GM19351 (cell line): Measurements from ENCODE around the gene EHBP1L1.

Experiments
- ATAC-seq: cut with Tn5 transposase; IDR thresholded peaks from one replicate; pipeline ENCODE4 v1.9.1; 2021; ENCODE audit warnings: mild to moderate bottlenecking, moderate library complexity; ENCODE audit not compliant: unreplicated experiment

Gene EHBP1L1

DNA sequence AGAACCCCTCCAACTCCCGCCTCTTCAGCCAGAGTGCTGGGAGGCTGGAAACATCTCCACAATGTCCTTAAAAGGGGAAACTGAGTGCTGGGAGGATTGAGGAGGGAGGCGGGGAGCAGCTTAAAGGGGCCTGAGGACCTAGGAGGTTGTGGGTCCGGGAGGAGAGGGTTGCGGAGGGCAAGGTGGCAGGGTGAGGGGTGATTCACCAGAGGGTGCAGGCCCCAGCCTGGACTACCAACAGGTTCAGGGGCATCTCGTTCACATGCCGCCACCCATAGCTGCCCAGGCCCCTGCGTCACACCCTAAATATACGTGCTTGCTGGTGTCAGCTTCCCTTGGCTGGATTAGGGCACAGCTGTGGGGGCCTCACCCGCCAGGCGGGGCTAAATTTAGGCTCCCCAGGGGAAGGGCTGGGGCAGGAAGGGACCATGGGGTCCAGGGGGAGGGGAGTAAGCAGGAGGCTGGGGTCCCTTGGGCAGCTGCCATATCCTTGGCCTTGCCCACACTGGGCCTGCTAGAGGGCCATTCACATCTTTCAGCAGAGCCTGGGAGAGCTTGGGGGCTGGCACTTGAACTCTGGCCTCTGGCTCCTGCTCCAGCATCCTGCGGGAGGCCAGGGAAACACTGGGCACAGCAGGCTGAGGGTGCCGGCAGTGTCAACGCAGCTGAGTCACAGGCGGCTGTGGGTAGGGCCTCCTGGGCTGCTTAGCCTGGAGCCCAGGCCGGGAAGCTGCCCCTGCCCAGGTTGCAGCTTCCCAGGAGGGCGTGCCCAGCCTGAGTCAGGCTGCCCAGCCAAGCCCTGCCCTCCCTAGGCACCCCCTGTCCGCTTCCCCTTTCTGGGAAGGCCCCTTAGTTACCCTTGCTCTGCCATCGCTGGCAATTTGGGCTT, 1.3 kb downstream of the EHBP1L1 start:
- ATAC-seq = no peak

DNA sequence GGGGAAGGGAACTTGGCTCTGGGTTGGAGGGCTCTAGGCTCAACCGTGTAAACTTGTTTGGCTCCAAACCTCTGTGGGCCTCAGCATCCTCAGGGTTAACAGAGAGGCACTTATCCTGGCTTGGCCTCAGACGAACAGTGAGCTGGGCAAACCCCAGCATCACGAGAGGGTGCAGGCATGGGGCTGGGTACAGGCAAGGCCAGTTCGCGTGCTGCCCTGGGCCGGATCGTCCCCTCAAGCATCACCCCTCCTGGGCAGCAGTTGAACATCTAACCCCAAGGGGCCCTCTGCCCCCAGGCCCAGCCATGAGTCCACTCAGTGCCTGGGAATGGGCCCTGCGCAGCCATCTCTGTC, 1.9 kb downstream of the EHBP1L1 start:
- no peak for ATAC-seq

DNA sequence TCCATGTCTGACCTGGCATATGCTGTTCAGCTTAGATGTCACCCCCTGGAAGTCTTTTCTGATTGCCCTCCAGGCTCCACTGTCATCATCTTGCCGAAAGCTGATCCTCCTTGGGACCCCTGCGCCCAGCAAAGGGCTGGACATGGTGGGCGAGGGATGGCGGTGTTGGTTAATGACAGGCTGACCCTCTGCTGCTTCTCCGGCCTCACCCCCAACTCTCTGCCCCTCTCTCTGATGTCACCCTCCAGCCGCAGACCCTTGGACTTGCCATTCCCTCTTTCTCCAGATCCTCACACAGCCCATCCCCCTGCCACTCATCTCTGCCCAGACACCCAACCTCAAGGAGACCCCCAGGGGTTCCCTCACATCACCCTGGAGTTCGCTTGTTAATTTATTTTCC, 2.3 kb downstream of the EHBP1L1 start:
- no peak for ATAC-seq

DNA sequence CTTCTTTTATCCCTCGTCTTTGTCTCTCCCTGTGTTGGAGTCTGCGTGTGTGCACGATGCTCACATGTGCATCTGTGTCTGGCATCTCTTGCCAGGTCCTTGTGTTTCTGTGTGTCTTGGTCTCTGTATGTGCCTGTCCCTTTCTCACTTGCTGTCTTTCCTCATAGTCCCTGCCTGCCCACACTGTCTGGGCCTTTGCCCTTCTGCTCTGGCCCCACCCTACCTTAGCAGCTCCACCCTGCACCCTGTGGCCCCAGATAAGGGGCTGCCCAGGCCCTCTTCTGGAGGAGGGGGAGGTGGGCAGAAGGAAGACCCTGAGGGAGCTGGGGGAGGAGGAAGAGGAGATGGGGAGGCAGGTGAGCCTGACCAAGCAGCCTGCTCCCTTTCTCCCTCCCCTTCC, 2.8 kb downstream of the EHBP1L1 start:
- no peak for ATAC-seq

DNA sequence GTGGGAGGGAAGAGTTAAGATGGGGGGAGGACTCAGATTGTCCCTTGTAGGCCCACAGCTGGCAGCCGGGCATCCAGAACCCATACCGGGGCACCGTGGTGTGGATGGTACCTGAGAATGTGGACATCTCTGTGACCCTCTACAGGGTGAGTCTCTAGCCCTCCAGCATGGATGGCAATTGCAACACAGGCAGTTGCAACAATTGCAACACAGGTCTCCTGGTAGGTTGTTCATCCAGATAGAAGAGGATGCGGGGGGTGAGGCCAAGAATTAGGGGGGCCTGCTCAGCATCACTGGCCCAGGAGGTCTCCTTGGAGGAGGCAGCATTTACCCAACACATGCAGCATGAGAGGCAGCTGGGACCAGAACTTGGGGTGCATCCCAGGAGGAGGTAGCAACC, 3.4 kb downstream of the EHBP1L1 start:
- no peak for ATAC-seq

DNA sequence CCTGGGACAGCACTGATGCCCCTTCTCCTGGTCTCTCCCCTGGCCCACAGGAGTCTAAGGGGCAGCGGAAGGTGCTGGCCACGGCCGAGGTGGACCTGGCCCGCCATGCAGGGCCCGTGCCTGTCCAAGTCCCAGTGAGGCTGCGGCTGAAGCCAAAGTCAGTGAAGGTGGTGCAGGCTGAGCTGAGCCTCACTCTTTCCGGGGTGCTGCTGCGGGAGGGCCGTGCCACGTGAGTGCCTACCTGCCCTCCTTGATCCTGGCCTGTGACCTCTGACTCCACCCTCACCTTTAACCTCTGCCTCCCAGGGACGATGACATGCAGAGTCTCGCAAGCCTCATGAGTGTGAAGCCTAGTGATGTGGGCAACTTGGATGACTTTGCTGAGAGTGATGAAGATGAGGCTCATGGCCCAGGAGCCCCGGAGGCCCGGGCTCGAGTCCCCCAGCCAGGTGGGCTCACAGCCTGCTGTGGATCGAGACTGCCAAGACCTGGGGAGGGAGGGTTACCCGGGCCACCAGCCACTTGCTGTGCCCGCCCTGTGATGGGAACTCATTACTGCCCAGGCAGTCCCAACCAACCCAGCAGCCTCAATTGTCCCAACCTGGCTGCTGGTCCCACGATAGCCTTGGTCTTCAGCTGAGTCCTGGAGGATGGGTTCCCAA, 4.3 kb downstream of the EHBP1L1 start:
- ATAC-seq = no peak

DNA sequence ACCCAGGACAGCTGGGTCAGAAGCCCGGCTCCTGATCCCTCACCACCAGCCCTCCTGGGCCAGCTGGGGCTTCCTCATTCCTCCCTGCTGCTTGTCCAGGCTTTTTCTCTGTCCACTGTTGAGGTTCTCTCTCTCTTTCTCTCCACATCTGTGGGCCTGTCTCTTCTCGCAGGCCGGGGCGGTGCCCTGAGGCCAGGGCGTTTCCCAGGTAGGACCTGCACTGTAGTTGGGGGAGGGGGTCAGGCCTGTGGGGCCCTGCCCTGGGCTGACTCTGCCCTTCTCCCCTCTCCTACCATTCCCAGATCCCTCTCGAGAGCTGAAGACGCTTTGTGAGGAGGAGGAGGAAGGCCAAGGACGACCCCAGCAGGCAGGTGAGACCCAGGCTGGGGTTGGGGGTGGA, 4.9 kb downstream of the EHBP1L1 start:
- no peak for ATAC-seq

DNA sequence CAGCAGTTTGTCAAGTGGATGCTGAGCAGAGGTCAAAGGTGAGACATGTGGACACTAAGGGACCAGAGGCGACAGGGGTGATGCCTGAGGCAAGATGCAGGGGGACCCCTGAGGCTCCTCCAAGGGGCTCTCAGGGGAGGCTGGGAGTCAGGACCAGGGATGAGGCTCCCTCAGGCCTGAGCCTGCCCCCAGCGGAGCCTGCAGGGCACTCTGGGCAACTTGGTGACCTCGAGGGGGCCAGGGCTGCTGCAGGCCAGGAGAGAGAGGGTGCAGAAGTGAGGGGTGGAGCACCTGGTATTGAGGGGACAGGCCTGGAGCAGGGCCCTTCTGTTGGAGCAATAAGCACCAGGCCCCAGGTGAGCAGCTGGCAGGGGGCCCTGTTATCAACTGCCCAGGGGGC, 6.1 kb downstream of the EHBP1L1 start:
- no peak for ATAC-seq

DNA sequence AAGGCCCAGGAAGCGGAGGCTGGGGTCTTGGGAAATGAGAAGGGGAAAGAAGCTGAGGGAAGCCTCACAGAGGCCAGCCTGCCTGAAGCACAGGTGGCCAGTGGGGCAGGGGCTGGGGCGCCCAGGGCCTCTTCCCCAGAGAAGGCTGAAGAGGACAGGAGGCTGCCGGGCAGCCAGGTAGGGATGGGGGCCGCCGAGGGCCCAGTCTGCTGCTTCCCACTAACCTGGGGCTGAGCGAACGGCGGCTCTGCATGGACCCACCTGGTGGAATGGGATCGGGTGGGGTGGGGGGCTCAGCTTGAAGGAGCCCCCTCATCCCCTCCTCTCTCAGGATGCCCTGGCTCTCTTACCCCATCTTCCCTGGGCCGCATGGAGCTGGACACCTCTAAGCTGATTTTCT, 7.7 kb downstream of the EHBP1L1 start:
- no peak for ATAC-seq

DNA sequence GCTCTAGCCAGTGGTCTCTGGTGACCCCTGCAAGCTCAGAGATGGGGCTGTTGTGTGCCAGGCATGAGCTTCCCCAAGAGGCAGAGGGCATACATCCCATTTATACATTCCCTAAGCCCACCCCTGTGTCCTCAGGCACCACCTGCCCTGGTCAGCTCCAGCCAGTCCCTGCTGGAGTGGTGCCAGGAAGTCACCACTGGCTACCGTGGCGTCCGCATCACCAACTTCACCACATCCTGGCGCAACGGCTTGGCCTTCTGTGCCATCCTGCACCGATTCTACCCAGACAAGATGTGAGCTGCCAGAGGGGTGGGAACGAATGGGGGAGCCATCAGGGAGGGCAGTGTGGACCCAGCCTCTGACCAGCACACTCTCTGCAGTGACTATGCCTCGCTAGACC, 8.3 kb downstream of the EHBP1L1 start:
- ATAC-seq = no peak

DNA sequence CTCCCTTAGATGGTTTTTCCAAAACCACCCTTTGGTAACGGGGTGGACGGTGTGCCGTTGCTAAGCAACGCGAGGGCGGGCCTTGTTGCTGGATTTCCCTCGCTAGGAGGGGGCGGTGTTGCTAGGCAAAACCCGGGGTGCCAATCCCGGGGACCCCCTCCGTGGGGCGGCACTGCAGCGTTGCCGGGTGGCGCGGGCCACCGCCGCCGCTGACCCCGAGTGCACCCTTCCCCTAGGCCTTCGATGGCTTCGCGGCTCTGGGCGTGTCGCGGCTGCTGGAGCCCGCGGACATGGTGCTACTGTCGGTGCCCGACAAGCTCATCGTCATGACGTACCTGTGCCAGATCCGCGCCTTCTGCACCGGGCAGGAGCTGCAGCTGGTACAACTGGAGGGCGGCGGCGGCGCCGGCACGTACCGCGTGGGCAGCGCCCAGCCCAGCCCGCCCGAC, 8.9 kb downstream of the EHBP1L1 start:
- ATAC-seq = no peak

DNA sequence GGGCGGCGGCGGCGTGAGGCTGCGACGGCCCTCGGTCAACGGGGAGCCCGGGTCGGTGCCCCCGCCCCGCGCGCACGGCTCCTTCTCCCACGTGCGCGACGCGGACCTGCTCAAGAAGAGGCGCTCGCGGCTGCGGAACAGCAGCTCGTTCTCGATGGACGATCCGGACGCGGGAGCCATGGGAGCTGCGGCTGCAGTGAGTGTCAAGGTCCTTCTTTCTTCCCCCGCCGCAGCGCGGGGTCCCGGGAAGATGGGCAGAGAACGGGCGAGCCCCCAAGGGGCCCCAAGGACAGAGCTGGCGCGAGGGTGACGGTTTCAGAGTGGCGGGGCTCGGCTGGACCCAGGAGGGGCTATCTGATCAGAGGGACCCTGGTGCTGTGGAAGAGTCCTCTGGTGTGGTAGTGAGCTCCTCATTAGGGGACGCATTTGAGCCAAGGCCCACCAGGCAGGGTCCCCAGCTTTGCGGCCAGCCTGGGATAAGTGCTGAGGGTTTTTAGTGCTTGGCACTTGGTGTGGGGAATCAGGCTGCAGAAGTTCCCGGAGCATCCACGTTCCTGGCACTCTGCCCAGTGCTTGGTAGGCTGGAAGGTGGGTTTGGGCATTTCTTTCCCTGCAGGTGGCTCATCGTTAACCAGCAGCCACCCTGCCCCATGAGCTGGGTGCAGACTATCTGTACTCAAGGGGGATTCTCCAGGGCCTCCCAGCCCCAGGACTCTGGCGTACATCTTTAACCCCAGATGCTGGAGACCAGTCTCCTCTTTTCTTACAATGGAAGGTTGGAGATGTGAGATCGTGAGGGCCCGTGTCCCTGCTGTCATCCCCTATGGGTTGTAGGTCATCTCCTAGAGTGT, 9.8 kb downstream of the EHBP1L1 start:
- no peak for ATAC-seq

DNA sequence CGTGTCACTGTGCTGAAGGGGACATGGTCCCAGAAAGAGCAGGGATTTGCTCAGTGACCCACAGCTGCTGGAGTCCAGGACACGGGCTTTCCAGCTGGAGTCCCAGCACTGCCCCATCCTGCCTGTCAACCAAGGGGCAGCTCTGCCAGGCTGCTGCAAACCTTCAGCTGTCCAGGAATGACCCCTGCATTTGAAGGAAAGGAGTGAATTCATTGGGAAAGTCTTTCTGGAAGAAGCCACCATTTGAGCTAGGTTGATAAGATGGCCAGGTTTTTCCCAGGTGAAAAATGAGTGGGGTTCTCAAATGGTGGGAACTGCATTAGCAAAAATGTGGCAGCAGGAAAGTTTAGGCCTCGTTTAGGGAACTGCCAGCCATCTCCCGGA, 10.4 kb downstream of the EHBP1L1 start:
- no peak for ATAC-seq

DNA sequence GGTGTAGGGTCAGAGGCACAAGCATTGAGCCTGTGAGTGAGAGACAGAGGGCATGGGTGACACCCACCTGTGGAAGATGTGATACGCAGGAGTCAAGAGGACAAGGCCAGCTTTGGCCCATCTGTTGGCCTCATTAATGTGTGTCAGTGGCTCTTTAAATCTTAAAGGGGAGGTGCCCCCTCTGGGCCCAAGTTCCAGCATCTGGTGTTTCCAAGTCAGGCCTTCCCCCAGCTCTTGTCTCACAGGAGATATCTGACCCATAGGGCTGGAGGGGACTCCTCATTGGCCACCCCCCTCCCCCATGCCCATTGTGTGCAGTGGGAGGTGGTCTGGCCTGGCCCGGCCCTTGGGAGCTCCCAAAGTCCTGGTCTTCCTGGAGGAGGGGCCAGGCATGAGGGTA, 10.8 kb downstream of the EHBP1L1 start:
- no peak for ATAC-seq

DNA sequence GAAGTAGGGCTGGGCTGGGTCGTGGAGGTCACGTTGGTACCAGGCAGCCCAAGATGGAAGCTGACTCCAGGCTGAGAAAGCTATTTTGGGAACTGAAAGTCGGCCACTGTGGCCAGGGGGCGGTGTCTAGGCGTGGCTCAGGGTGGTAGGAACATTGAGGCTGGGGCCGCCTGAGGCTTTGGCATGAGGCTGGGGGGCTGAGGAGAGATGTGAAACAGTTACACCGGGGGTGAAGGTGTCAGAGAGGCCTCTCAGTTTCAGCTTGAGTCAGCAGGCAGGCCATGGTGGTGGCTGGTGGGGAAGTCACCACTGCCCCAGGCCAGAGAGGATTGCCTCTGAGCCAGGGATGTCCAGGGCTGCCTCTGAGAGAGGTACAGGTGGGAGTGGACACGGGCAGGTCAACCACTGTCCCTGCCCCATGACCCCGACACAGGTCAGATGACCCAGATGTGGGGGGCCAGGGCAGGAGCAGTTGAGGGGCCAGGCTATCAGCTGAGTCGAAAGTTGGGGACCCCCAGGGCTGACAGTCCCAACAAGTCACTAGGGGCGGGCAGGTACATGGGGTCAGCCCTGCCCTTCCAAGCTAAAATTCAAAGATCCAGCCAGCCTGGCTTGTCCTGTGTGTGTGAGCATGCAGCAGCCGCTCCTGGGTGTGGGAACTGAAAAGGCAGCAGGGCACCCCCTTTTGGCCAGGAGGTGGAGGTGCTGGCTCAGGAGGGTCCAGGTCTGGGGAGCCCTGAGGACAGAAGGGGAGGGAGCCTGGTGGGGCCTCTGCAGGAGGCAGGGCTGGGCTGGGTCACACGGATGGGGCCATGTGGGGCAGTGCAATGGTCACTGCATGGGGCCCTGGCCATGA, 12.6 kb downstream of the EHBP1L1 start:
- ATAC-seq = peak; percentile 81

DNA sequence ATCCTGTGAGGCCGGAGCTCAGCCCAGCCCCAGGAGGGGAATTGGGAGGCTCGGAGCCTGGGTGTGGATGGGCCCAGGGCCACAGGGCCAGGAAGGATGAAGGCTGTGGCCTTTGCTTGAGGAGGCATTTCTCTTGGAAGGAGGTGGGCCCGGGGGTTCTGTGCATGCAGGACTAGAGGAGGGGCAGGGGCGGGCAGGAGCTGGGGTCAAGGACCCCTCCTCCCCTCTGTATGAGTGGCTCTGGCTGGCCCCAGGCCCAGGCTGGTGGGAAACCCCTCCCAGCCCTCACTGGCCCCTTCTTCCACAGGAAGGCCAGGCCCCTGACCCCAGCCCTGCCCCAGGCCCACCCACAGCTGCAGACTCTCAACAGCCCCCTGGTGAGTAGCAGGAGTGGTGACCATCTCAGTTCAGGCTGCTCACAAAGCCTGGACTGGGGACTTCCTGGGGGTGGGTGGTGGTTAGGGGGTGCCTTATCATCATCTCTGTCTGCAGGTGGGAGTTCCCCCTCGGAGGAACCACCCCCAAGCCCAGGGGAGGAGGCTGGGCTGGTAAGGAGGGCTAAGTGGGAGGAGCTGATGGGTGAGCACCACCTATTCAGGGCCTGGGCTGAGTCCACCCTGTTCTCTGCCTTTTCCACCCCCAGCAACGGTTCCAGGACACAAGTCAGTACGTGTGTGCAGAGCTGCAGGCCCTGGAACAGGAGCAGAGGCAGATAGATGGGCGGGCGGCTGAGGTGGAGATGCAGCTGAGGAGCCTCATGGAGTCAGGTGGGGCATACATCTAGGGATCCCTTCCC, 13.8 kb downstream of the EHBP1L1 start:
- no peak for ATAC-seq

DNA sequence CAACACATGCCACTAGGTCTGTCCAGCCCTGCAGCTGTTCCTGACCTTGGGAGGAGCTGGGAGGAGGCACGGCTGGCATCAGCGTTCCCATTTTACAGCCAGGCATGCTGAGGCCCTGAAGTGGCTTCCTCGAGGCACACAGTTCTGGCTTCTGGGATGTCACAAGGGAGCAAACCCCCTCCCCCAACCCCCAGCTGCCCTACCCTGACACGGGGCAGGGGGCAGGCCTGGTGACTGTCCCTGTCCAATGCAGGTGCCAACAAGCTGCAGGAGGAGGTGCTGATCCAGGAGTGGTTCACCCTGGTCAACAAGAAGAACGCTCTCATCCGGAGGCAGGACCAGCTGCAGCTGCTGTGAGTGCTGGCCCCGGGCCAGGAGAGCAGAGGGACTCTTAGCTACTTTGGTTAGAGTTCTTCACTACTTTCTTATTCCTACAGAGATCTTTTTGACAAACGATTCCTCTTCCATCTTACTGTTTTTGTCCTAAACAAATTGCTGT, 14.4 kb downstream of the EHBP1L1 start:
- ATAC-seq = no peak

DNA sequence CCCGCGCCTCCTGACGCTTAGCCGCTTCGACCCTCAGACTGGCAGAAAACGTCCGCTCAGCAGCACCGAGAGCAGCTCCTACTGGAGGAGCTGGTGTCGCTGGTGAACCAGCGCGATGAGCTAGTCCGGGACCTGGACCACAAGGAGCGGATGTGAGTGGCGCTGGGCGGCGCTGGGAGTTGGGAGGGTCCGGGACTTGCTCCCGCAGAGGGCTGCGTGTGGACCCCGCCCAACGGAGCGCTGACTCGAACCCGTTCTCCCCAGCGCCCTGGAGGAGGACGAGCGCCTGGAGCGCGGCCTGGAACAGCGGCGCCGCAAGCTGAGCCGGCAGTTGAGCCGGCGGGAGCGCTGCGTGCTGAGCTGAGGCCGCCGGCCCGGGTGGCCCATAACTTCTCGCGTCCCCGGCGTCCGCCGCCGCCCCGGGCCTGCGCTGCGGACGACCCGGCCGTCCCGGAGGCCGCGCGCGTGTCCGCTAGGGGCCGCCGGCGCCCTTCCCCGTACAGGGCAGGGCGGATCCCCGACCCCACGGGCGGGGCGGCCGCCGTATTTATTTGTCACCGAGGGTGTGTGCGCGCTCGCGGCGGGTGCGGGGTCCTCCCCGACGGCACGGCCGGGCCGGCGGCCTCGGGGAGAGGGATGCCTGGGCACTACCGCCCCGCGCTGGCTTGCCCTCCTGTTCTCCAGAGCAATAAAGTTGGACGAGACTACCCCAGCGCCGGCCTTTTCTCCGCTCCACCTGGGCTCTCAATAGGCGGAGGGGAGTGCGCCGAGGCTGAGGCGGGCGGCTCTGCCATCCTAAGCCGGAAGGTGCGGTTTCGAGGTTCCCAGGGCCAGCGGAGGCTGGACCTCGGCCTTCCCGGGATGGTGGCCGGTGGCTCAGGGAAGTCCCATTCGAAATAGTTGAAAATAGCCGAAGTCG, 16.3 kb downstream of the EHBP1L1 start:
- no peak for ATAC-seq
